ENCODE data around the gene EFNA5. TPM values are rescaled to one million over a fixed set of nuclear protein-coding genes. Genes with fewer than 3 reads are reported as not detected.

The EFNA5 gene
- total RNA-seq, 1 donor from 2014 or later = 38.9 TPM

DNA sequence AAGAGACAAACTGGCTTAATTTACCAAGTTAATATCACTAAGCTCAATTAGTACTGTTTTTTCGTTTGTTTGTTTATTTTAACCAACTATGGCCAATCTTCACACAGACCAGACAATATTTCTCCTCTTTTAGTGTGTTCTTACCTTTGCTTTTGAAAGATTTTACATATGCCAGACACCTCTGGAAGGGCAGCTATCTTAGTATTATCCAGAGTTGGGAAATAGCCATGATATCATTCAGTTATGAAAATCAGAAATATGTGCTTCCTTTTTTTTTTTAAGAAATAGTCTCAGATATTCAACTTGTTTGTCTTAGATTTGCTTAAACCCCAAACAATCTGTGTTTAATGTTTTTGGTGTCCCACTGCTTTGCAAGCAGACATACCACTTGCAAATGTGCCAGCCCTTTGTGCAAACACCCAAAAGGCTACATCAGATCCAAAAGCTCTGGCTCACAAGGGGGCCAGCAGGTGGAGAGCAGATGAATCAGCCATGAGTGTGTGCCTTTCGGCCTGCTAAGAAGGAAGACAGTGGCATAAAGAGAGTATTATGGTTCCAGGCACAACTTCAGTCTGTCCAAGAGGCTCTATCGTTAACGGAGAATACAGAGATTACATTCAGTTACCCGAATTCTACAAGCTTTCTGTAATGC, 147.6 kb downstream of the EFNA5 start:
- Mint-ChIP-seq H3K4me3 (ENCODE audit: unreplicated experiment) (no peak overlapping the region), H3K27ac (ENCODE audit: unreplicated experiment) (no peak overlapping the region)

GRCh38 chr5:107522456-107522855, 148.3 kb downstream of the EFNA5 start:
- Mint-ChIP-seq H3K4me1 (ENCODE audit: low read depth) (peaks cover 45% of the 10 kb centered on the region), H3K9me3 (ENCODE audit: low read depth) (no peaks in the 10 kb centered on the region), H3K27me3 (ENCODE audit: low read depth) (no peaks in the 10 kb centered on the region), H3K4me3 (ENCODE audit: unreplicated experiment) (no peak overlapping the region), H3K36me3 (ENCODE audit: low read depth) (no peaks in the 10 kb centered on the region), H3K27ac (ENCODE audit: unreplicated experiment) (no peak overlapping the region)
- TF ChIP-seq, protein P1, sequence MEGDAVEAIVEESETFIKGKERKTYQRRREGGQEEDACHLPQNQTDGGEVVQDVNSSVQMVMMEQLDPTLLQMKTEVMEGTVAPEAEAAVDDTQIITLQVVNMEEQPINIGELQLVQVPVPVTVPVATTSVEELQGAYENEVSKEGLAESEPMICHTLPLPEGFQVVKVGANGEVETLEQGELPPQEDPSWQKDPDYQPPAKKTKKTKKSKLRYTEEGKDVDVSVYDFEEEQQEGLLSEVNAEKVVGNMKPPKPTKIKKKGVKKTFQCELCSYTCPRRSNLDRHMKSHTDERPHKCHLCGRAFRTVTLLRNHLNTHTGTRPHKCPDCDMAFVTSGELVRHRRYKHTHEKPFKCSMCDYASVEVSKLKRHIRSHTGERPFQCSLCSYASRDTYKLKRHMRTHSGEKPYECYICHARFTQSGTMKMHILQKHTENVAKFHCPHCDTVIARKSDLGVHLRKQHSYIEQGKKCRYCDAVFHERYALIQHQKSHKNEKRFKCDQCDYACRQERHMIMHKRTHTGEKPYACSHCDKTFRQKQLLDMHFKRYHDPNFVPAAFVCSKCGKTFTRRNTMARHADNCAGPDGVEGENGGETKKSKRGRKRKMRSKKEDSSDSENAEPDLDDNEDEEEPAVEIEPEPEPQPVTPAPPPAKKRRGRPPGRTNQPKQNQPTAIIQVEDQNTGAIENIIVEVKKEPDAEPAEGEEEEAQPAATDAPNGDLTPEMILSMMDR (IDR thresholded peaks at IDR 0.05) = no peak
- no peak for DNase-seq (ENCODE audit: low spot score)

More for the DNA sequence above, 147.6 kb downstream of the EFNA5 start:
- H3K27me3 Mint-ChIP-seq (ENCODE audit: low read depth) = no peaks in the 10 kb centered on the region
- DNase-seq (ENCODE audit: low spot score) = no peak
- TF ChIP-seq, protein P1 (IDR thresholded peaks at IDR 0.05) = no peak
- no peaks in the 10 kb centered on the region for H3K36me3 Mint-ChIP-seq (ENCODE audit: low read depth)
- no peaks in the 10 kb centered on the region for H3K9me3 Mint-ChIP-seq (ENCODE audit: low read depth)
- peaks cover 52% of the 10 kb centered on the region for H3K4me1 Mint-ChIP-seq (ENCODE audit: low read depth)

- H3K36me3 Mint-ChIP-seq (ENCODE audit: low read depth) = no peaks in the 10 kb centered on the region
- no peak for DNase-seq (ENCODE audit: low spot score)
- TF ChIP-seq, protein P1 (IDR thresholded peaks at IDR 0.05) = no peak
- H3K27ac Mint-ChIP-seq (ENCODE audit: unreplicated experiment) = no peak overlapping the region
- H3K27me3 Mint-ChIP-seq (ENCODE audit: low read depth) = no peaks in the 10 kb centered on the region
- H3K4me3 Mint-ChIP-seq (ENCODE audit: unreplicated experiment) = no peak overlapping the region
- peaks cover 30% of the 10 kb centered on the region for H3K4me1 Mint-ChIP-seq (ENCODE audit: low read depth)
- H3K9me3 Mint-ChIP-seq (ENCODE audit: low read depth) = no peaks in the 10 kb centered on the region
Measured at GRCh38 chr5:107519900-107520354, 150.8 kb downstream of the EFNA5 start.

GRCh38 chr5:107518616-107519015, 152.1 kb downstream of the EFNA5 start:
- DNase-seq (ENCODE audit: low spot score) = no peak
- H3K9me3 Mint-ChIP-seq (ENCODE audit: low read depth) = no peaks in the 10 kb centered on the region
- H3K36me3 Mint-ChIP-seq (ENCODE audit: low read depth) = no peaks in the 10 kb centered on the region
- TF ChIP-seq, protein P1 (IDR thresholded peaks at IDR 0.05) = no peak
- no peak overlapping the region for H3K4me3 Mint-ChIP-seq (ENCODE audit: unreplicated experiment)
- H3K27me3 Mint-ChIP-seq (ENCODE audit: low read depth) = no peaks in the 10 kb centered on the region
- peaks cover 32% of the 10 kb centered on the region for H3K4me1 Mint-ChIP-seq (ENCODE audit: low read depth)
- no peak overlapping the region for H3K27ac Mint-ChIP-seq (ENCODE audit: unreplicated experiment)

DNA sequence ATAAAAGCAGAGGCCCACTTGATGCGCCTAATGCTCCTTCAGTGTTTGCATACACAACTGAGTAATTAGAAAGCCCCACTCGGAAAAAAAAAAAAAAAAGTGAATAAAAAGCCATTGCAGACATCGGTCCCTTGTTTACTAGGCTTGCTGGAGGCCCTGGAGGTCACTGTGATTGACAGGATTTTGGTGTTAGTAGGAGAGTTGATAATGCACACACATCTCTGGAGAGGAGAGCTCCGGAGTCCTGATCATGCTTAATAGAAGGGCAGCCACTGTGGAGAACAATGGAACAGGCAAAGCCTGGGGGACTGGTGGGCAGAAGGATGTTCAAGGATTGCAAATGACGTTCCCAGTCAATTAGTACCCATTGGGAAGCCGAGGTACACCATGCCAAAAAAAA, 152.5 kb downstream of the EFNA5 start:
- Mint-ChIP-seq H3K4me3 (ENCODE audit: unreplicated experiment) (no peak overlapping the region), H3K36me3 (ENCODE audit: low read depth) (no peaks in the 10 kb centered on the region), H3K27me3 (ENCODE audit: low read depth) (no peaks in the 10 kb centered on the region), H3K27ac (ENCODE audit: unreplicated experiment) (no peak overlapping the region), H3K4me1 (ENCODE audit: low read depth) (peaks cover 32% of the 10 kb centered on the region), H3K9me3 (ENCODE audit: low read depth) (no peaks in the 10 kb centered on the region)
- TF ChIP-seq, protein P1 (IDR thresholded peaks at IDR 0.05) = no peak
- DNase-seq (ENCODE audit: low spot score) = no peak
